ENCODE results near the gene TBL1Y. TPM values are rescaled to one million over a fixed set of nuclear protein-coding genes. Genes with fewer than 3 reads are reported as not detected.

The TBL1Y gene
- total RNA-seq, 1 donor from 2014 or later = 0.64 TPM

DNA sequence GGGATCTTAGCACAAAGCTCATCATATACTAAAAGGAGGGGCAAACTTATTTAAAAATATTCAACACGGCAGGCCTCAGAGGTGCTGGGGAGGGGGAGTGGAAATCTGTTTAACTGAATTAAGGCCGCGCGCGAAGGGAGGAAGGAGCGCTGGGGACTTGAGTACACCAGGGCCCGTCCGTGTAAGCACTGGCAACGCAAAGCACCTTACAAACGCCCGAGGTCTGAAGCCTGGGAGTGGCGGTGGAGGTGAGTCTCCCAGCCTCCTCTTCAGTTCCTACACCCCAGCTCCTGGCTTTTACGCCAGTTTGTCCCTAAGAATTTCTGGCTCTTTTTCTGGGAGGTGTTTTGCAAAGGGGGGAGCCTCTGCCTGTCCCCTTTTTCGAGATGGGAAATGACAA, 641 bp upstream of the TBL1Y start:
- H3K4me2 ChIP-seq (ENCODE audit: low read length) = no peak overlapping the region

DNA sequence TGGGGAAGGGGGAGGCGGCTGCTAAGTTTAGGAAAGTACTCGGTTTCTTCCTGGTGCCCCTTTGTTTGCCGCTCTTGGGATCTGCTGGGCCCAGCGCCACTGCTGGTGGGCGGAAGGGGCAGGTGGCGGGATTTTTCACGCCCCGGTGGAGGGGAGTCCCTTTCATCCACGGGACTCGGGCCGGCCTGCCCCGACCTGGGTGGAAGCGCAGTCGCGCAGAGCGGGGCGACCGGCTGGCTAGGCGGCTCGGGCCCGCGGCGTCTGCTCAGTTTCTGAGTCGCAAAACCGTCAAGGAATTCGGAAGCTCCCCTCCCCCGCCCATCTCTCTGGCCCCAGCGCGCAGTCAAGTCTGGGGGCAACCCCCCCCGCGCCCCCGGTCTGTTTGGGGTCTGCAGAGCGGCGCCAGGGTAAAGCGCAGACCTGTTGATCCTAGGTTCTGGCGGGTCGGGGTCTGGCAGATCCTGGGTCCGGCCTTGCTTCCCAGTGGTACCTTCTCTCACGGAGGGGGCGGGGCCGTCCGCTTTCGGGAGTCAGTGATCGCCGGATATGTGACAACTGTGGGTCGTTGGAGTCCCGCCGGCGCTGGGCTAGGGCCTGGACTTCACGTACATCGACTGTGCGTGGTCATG, 870 bp downstream of the TBL1Y start, which contains the start of gene AMELY:
AMELY (minus strand) TSS at position 500 of the 629 bp plus-strand sequence. CDS start 39,144 bp downstream, outside the sequence.
- TF ChIP-seq EZH2 (IDR thresholded peaks at IDR 0.05; ENCODE audit: insufficient read depth, low read length) = no peak
- TF ChIP-seq, protein P1, sequence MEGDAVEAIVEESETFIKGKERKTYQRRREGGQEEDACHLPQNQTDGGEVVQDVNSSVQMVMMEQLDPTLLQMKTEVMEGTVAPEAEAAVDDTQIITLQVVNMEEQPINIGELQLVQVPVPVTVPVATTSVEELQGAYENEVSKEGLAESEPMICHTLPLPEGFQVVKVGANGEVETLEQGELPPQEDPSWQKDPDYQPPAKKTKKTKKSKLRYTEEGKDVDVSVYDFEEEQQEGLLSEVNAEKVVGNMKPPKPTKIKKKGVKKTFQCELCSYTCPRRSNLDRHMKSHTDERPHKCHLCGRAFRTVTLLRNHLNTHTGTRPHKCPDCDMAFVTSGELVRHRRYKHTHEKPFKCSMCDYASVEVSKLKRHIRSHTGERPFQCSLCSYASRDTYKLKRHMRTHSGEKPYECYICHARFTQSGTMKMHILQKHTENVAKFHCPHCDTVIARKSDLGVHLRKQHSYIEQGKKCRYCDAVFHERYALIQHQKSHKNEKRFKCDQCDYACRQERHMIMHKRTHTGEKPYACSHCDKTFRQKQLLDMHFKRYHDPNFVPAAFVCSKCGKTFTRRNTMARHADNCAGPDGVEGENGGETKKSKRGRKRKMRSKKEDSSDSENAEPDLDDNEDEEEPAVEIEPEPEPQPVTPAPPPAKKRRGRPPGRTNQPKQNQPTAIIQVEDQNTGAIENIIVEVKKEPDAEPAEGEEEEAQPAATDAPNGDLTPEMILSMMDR (IDR thresholded peaks at IDR 0.05; ENCODE audit: insufficient read depth, low read depth, low read length) = no peak
- H4K20me1 ChIP-seq (ENCODE audit: insufficient read depth, low read length) = no peaks in the 10 kb centered on the region
- H3K27me3 ChIP-seq (ENCODE audit: insufficient read depth, low read length) = no peaks in the 10 kb centered on the region
- FAIRE-seq = no peak
- no peaks in the 10 kb centered on the region for H3K36me3 Mint-ChIP-seq (ENCODE audit: low read depth, unreplicated experiment)
- DNase-seq (ENCODE audit: low read depth) = no peak
- peak within 1 kb of the TSS; percentile 86 for H3K4me3 Mint-ChIP-seq (ENCODE audit: unreplicated experiment)
- H3K9me3 Mint-ChIP-seq (ENCODE audit: unreplicated experiment) = no peaks in the 10 kb centered on the region
- no peaks in the 10 kb centered on the region for H3K4me1 Mint-ChIP-seq (ENCODE audit: low read depth, unreplicated experiment)
- no peak within 1 kb of the TSS for H3K4me3 ChIP-seq (ENCODE audit: insufficient read depth, low read depth, low read length)
- no peaks in the 10 kb centered on the region for H3K9me3 ChIP-seq (ENCODE audit: insufficient read depth, low read depth, low read length)
- no peaks in the 10 kb centered on the region for H3K4me1 ChIP-seq (ENCODE audit: insufficient read depth, low read length)
- no peak within 1 kb of the TSS for H3K27ac ChIP-seq (ENCODE audit: low read depth, low read length)
- H3K79me2 ChIP-seq (ENCODE audit: insufficient read depth, low read length) = no peaks in the 10 kb centered on the region
- H3K9ac ChIP-seq (ENCODE audit: low read length) = no peak within 1 kb of the TSS
- no peak within 1 kb of the TSS for H2AFZ ChIP-seq (ENCODE audit: low read depth, low read length)
- peak within 1 kb of the TSS; percentile 47 for H3K27ac Mint-ChIP-seq (ENCODE audit: unreplicated experiment)
- H3K27me3 Mint-ChIP-seq (ENCODE audit: low read depth, unreplicated experiment) = no peaks in the 10 kb centered on the region
- H3K36me3 ChIP-seq (ENCODE audit: insufficient read depth, low read length) = no peaks in the 10 kb centered on the region
- no peak within 1 kb of the TSS for H3K4me2 ChIP-seq (ENCODE audit: low read length)

More for the DNA sequence above, 641 bp upstream of the TBL1Y start:
- H3K27me3 Mint-ChIP-seq (ENCODE audit: low read depth, unreplicated experiment) = no peaks in the 10 kb centered on the region
- no peaks in the 10 kb centered on the region for H3K79me2 ChIP-seq (ENCODE audit: insufficient read depth, low read length)
- H3K9me3 ChIP-seq (ENCODE audit: insufficient read depth, low read depth, low read length) = no peaks in the 10 kb centered on the region
- DNase-seq (ENCODE audit: low read depth) = no peak
- no peaks in the 10 kb centered on the region for H3K4me1 Mint-ChIP-seq (ENCODE audit: low read depth, unreplicated experiment)
- no peaks in the 10 kb centered on the region for H3K4me1 ChIP-seq (ENCODE audit: insufficient read depth, low read length)
- H2AFZ ChIP-seq (ENCODE audit: low read depth, low read length) = no peak overlapping the region
- no peaks in the 10 kb centered on the region for H3K27me3 ChIP-seq (ENCODE audit: insufficient read depth, low read length)
- H3K9ac ChIP-seq (ENCODE audit: low read length) = no peak overlapping the region
- no peaks in the 10 kb centered on the region for H3K36me3 Mint-ChIP-seq (ENCODE audit: low read depth, unreplicated experiment)
- H3K27ac Mint-ChIP-seq (ENCODE audit: unreplicated experiment) = peak overlapping the region; percentile 78
- no peaks in the 10 kb centered on the region for H3K36me3 ChIP-seq (ENCODE audit: insufficient read depth, low read length)
- no peak overlapping the region for H3K4me3 ChIP-seq (ENCODE audit: insufficient read depth, low read depth, low read length)
- no peaks in the 10 kb centered on the region for H3K9me3 Mint-ChIP-seq (ENCODE audit: unreplicated experiment)
- no peak for FAIRE-seq
- no peaks in the 10 kb centered on the region for H4K20me1 ChIP-seq (ENCODE audit: insufficient read depth, low read length)
- H3K27ac ChIP-seq (ENCODE audit: low read depth, low read length) = no peak overlapping the region
- no peak for TF ChIP-seq EZH2 (IDR thresholded peaks at IDR 0.05; ENCODE audit: insufficient read depth, low read length)
- TF ChIP-seq, protein P1 (IDR thresholded peaks at IDR 0.05; ENCODE audit: insufficient read depth, low read depth, low read length) = no peak
- peak overlapping the region; percentile 81 for H3K4me3 Mint-ChIP-seq (ENCODE audit: unreplicated experiment)

DNA sequence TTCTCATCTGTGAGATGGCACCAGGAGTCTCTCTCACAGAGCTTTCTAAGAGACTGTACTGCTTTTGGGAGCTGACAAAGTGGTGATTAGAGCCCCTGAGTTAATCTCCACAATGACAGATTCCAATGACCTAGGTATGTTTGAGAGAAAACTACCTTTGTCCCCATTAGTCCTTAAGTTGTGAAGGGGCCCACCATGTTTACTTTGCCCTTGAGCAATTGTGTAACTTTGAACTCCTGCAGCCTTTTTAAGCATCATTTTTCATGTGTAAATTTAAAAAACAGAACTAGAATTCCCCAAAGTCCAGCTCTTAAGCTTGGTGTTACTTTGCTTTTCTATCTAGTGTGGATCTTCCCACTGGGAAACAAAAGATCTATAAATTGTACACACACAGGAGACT, 2.9 kb downstream of the TBL1Y start:
- Mint-ChIP-seq H3K4me1 (ENCODE audit: low read depth, unreplicated experiment) (no peaks in the 10 kb centered on the region), H3K9me3 (ENCODE audit: unreplicated experiment) (no peaks in the 10 kb centered on the region), H3K27ac (ENCODE audit: unreplicated experiment) (no peak overlapping the region), H3K36me3 (ENCODE audit: low read depth, unreplicated experiment) (no peaks in the 10 kb centered on the region), H3K27me3 (ENCODE audit: low read depth, unreplicated experiment) (no peaks in the 10 kb centered on the region), H3K4me3 (ENCODE audit: unreplicated experiment) (no peak overlapping the region)
- H3K36me3 ChIP-seq (ENCODE audit: insufficient read depth, low read length) = no peaks in the 10 kb centered on the region
- FAIRE-seq (no peak), DNase-seq (ENCODE audit: low read depth) (no peak)
- H3K4me2 ChIP-seq (ENCODE audit: low read length) = no peak overlapping the region
- no peak overlapping the region for H2AFZ ChIP-seq (ENCODE audit: low read depth, low read length)
- H3K4me1 ChIP-seq (ENCODE audit: insufficient read depth, low read length) = no peaks in the 10 kb centered on the region
- H4K20me1 ChIP-seq (ENCODE audit: insufficient read depth, low read length) = no peaks in the 10 kb centered on the region
- no peaks in the 10 kb centered on the region for H3K79me2 ChIP-seq (ENCODE audit: insufficient read depth, low read length)
- H3K9me3 ChIP-seq (ENCODE audit: insufficient read depth, low read depth, low read length) = no peaks in the 10 kb centered on the region
- H3K4me3 ChIP-seq (ENCODE audit: insufficient read depth, low read depth, low read length) = no peak overlapping the region
- no peak overlapping the region for H3K9ac ChIP-seq (ENCODE audit: low read length)
- no peak for TF ChIP-seq EZH2 (IDR thresholded peaks at IDR 0.05; ENCODE audit: insufficient read depth, low read length)
- TF ChIP-seq, protein P1 (IDR thresholded peaks at IDR 0.05; ENCODE audit: insufficient read depth, low read depth, low read length) = no peak
- H3K27me3 ChIP-seq (ENCODE audit: insufficient read depth, low read length) = no peaks in the 10 kb centered on the region
- H3K27ac ChIP-seq (ENCODE audit: low read depth, low read length) = no peak overlapping the region

Data from astrocyte (in vitro differentiated cells and primary cell).